HG03045 (cell line): ENCODE results near the gene RPLP1.
"Not testable (repeated sequence)": the region's sequence is repeated elsewhere in the genome, so short reads cannot be mapped to it uniquely, and the experiment has no call there.

Source experiments
- ATAC-seq: cut with Tn5 transposase; IDR thresholded peaks from one replicate; pipeline ENCODE4 v1.9.1; 2021; ENCODE audit warnings: mild to moderate bottlenecking, moderate library complexity; ENCODE audit not compliant: unreplicated experiment

Gene RPLP1

GRCh38 chr15:69436951-69437350, 15.7 kb upstream of the RPLP1 start:
- ATAC-seq = no peak

- ATAC-seq = no peak
These were observed 13.0 kb upstream of the RPLP1 start for GRCh38 chr15:69439623-69440022.

DNA sequence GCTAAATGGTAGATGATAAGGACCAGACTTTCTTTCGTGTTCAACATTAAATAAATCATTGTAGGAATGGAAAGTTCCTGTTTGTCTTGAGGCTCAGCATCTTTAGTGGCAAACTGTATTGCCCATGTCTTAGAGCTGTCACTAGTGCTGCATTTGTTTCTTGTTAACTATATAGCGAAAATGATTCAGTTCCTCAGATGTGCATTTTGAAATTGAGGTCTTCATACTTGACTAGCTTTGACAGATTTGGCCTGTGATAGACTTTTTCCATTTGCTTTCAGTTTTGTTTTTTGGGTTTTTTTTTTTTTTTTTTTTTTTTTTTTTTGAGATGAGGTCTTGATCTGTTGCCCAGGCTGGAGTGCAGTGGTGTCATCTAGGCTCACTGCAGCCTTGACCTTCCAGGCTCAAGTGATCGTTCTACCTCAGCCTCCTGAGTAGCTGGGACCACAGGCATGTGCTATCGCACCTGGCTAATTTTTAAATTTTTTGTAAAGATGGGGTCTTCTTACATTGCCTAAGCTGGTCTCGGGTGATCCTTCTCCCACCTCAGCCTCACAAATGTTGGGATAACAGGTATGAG, 9.5 kb upstream of the RPLP1 start:
- ATAC-seq = no peak

DNA sequence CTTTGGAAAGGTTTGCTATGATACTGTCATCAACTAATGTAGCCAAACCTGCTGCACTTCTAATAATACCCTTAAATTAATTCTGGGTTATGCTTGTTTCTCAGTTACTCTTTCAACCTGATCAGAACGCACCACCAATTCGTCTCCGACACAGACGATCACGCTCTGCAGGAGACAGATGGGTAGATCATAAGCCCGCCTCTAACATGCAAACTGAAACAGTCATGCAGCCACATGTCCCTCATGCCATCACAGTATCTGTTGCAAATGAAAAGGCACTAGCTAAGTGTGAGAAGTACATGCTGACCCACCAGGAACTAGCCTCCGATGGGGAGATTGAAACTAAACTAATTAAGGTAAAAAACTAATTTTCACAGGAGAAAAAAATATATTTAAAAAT, 7.9 kb upstream of the RPLP1 start:
- no peak for ATAC-seq

DNA sequence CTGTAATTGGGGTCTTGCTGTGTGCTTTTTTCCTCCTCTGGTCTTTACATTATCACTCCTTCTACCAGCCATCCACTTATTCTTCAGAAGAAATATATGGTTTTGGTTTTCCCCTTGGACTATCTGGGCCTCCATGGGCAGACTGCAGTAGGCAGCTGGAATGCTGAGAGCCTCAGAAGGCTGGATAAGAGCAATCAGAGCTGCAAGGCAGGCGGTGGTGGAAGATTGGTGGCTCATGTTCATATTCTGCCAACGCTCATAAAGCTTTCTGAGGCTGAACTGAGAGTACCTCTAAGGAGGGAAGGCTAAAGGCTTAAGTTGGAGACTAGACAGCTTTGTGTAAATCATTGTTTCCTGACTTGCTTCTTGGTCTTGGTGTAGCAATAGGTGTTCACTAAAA, 5.7 kb upstream of the RPLP1 start:
- no peak for ATAC-seq

DNA sequence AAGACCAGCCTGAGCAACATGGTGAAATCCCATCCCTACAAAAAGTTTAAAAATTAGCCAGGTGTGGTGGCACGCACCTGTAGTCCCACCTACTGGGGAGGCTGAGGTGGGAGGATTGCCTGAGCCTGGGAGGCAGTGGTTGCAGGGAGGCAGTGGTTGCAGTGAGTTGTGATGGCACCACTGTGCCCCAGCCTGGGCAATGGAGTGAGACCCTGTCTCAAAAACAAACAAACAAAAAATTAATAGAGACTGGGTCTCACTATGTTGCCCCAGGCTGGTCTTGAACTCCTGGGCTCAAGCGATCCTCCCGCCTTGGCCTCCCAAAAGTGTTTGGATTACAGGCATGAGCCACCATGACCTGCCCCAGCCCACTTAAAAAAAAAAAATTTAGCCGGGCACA, 2.4 kb upstream of the RPLP1 start:
- ATAC-seq = not testable (repeated sequence)

DNA sequence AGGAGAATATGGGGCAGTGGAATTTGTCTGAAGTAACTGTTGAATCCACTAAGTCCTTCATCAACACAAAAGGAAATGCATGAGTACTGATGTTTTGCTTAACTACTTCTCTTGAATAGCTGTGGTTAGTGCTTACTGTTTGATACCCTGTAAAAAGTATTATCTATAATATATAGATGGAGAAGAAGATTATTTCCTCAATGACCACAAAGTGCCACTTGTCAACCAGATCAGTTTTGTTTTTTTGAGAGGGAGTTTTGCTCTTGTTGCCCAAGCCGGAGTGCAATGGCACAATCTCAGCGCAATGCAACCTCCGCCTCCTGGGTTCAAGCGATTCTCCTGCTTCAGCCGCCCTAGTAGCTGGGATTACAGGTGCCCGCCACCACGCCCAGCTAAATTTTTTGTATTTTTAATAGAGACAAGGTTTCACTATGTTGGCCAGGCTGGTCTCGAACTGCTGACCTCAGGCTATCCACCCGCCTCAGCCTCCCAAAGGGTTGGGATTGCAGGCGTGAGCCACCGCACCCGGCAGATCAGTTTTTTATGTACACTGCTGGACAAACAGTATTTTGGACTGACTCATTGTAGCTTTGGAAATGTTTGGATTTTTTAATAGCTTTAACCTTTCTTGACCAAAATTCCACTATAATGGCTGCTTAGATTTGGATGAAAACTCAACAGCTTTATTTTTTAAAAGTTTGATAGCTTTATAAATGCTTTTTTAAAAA, 1.5 kb upstream of the RPLP1 start:
- ATAC-seq = no peak

DNA sequence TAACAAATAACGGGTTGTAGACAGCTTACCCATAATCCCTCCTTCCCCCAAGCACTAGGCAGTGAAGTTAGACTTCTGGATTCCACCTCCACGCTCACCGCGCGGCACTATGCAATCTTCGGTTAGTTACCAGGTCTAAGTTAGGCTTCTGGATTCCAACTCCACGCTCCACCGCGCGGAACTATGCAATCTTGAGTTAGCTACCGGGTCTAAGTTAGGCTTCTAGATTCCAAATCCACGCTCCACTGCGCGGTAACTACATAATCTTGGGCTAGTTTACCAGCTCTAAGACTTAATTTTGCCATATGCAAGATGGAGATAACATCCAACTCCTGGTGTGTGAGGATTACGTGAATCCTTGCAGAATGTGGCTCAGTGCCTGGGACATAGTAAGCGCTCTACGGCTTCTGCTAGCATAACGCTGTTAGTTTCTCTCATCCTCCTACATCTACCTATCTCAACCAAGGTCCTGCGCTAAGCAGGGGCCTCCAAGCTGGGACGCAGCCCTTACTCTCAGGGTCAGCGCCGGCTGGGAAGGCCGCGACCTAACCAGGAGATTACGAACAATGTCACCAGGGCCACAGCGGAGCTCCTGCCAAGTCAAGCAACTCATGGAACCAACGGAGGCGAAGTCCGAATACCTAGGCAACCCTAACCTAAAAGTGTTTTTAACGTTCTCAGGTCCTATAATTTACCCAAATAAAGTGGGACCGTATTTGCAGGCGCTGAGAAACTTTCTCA, 497 bp upstream of the RPLP1 start:
- ATAC-seq = peak; percentile 40

DNA sequence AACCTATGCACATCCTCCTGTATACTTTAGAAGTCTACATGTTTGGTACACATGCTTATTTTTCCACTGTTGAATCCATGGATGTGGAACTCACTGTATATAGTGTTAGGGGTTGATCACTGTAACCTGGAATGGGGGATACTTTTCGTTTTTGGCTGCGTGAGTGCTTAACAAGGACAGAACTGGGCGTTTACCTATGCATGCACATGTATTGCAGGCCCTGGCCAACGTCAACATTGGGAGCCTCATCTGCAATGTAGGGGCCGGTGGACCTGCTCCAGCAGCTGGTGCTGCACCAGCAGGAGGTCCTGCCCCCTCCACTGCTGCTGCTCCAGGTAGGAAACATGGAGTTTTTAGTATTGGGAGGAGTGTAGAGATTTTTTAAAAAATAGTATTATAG, 2.3 kb downstream of the RPLP1 start:
- ATAC-seq = no peak

- ATAC-seq = no peak
These were observed 3.9 kb downstream of the RPLP1 start for GRCh38 chr15:69456208-69457166.

DNA sequence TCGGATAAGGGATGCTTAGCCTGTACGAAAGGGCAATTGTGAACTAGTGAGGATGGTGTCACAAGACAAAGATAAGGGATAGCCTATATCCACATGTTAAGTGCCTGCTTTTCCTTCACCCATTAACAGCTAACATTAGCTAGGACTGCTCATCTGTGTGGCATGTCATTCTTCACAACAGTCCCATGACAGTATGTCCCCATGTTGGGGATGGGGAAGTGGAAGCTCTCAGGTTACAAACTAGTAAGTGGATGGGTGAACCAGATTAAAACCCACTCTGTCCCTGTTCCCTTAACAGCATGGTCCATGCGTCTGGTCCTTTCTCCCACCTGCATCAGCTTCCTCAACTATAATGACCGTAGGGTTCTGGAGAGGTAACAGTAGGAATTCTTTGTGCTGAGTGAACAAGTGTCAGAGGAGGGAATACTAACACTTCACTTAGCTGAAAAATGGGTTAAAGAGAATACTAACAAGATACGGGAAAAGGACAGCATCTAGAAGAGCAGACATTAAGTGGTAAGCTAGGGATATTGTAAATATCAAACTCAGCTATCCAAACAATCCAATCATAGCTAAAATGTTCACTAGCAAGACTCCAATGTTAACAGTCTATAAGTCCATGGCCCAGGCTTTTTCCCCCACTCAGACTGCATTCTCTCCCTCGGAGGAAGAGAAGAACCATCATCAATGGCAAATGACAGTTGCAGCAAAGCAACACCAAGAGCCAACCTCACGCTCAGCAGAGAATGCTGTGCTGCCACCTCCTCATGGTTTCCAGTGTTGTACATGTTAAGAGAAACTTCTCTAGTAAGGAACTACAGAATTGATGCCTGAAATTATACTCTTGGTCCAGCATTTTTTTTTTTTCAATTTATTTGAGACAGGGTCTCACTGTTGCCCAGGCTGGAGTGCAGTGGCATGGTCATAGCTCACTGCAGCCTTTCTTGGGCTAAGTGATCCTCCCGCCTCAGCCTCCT, 5.0 kb downstream of the RPLP1 start:
- no peak for ATAC-seq

GRCh38 chr15:69459066-69459465, 6.4 kb downstream of the RPLP1 start:
- no peak for ATAC-seq

DNA sequence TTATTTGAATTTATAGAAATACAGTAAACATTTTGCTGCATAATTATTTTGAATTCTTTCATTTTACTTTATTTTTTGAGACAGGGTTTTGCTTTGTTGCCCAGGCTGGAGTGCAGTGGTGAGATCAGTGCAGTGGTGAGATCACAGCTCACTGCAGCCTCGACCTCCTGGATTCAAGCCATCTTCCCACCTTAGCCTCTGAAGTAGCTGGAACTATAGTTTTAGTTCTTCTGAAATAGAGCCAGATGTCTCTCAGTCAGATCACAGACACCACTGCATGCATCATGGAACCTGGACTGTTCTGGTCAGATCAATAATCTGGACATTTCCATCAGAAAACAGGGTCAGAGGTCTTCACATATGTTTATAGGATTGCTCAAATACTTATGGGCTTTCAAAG, 7.9 kb downstream of the RPLP1 start:
- no peak for ATAC-seq

- peak; percentile 9 for ATAC-seq
These were observed 9.4 kb downstream of the RPLP1 start for GRCh38 chr15:69462030-69462492.

DNA sequence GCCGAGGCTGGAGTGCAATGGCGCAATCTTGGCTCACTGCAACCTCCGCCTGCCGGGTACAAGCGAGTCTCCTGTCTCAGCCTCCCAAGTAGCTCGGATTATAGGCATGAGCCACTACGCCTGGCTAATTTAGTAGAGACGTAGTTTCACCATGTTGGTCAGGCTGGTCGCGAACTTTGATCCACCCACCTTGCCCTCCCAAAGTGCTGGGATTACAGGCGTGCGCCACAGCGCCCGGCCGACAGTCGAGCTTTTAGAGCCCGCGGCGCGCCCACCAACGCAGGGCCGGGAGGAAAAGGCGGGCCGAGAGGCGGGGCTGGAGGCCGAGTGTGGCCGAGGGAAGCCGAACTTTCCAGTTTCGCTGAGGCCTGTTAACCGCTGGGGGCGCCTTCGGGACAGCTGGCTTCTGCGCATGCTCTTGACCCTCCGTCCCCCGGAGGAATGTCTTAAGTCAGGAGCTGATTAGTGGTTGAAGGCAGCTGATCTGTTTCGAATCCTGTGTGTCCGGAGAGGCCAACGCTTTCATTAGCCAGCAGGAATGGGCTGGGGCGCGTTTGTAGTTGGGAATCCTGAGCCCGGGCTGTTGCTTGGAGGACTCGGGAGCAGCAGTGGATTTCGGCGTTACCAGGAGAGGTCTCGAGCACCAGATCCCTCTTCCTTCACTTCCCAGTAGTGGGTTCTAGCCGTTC, 10.0 kb downstream of the RPLP1 start:
- ATAC-seq = peak; percentile 90

GRCh38 chr15:69463182-69463756, 10.7 kb downstream of the RPLP1 start:
- ATAC-seq = no peak

DNA sequence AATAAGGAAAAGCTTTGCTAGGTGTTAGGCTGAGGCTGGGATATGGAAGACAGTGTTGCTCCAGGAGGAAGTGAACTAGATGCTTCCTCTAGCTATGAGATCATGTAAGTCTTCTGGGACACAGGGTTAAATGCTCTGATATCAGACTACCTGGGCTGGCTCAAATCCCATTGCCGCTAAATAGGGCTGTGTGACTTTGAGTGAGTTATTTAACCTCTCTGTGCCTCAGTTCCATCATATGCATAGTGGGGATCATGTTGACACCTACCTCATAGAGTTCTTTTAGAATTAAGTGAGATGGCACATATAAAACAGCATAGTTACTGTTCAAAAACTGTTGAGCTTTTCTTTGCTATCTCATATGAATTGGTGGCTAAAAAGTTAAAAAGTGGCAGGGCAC, 12.6 kb downstream of the RPLP1 start:
- no peak for ATAC-seq

DNA sequence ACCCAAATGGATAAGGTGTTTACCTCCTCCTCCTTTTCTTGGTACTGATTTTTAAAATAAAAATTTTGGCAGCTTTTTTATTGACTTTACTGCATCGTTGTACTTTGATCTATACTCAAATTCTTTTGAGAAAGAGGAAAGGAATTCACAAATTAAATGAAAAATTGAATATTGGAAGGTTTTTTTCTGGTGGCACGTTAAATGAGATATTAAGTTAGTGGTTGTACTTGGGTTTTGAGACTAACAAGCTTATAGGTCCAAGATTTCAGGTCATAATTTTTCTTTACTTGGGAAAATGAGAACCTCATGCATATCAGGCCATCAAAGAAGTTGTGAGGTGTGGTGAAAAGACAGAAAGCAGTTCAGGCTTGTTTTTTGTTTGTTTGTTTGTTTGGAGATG, 14.1 kb downstream of the RPLP1 start:
- no peak for ATAC-seq

- ATAC-seq = no peak
These were observed 15.0 kb downstream of the RPLP1 start for GRCh38 chr15:69467636-69468035.
